Liver (tissue), 9 donors: ENCODE data around the gene CCDC195. TPM values are rescaled to one million over a fixed set of nuclear protein-coding genes. Genes with fewer than 3 reads are reported as not detected.

Experiments
- DNase-seq: peaks from one replicate; pipeline ENCODE4 v3.0.0-alpha.2; 2017; ENCODE audit warnings: low spot score
- H3K27ac ChIP-seq, 2 donors: one replicate each; pipeline ENCODE4 v1.7.0; 2013; ENCODE audit warnings: inconsistent platforms in 2 of 2, low read length in 2 of 2, control low read depth in 1 of 2, low read depth in 1 of 2, mild to moderate bottlenecking in 1 of 2
- H3K27me3 ChIP-seq, 4 donors: one replicate each; pipeline versions ENCODE4 v1.6.1 to v1.7.0; 2013; ENCODE audit warnings: low read length in 3 of 4, inconsistent platforms in 1 of 4, mild to moderate bottlenecking in 1 of 4, moderate library complexity in 1 of 4; ENCODE audit not compliant: control insufficient read depth in 4 of 4, insufficient read depth in 4 of 4
- H3K36me3 ChIP-seq, 4 donors: one replicate each; pipeline versions ENCODE4 v1.6.1 to v1.7.0; 2013; ENCODE audit warnings: low read length in 3 of 4, mild to moderate bottlenecking in 3 of 4, low read depth in 1 of 4, moderate library complexity in 1 of 4; ENCODE audit not compliant: control insufficient read depth in 4 of 4, insufficient read depth in 3 of 4
- H3K4me1 ChIP-seq, 4 donors: one replicate each; pipeline versions ENCODE4 v1.6.1 to v1.7.0; 2013; ENCODE audit warnings: low read length in 3 of 4, mild to moderate bottlenecking in 3 of 4, moderate library complexity in 1 of 4; ENCODE audit not compliant: control insufficient read depth in 4 of 4, insufficient read depth in 4 of 4
- H3K4me3 ChIP-seq, 3 donors: one replicate each; pipeline versions ENCODE4 v1.6.1 to v1.7.0; 2013; ENCODE audit warnings: low read length in 3 of 3, control low read depth in 1 of 3, low read depth in 1 of 3, mild to moderate bottlenecking in 1 of 3
- H3K9ac ChIP-seq, 2 donors: one replicate each; pipeline ENCODE4 v1.7.0; 2013; ENCODE audit warnings: low read length in 2 of 2, mild to moderate bottlenecking in 2 of 2, moderate library complexity in 2 of 2, control low read depth in 1 of 2, low read depth in 1 of 2
- H3K9me3 ChIP-seq, 4 donors: one replicate each; pipeline versions ENCODE4 v1.6.1 to v1.7.0; 2013; ENCODE audit warnings: low read length in 3 of 4; ENCODE audit not compliant: control insufficient read depth in 4 of 4
- ATF3 ChIP-seq: IDR thresholded peaks from 2 replicates; pipeline ENCODE4 v1.6.1; 2016; ENCODE audit warnings: antibody characterized with exemption
- FOXA1 ChIP-seq: IDR thresholded peaks from 2 replicates; pipeline ENCODE4 v1.6.1; 2016; ENCODE audit warnings: antibody characterized with exemption
- FOXA2 ChIP-seq: IDR thresholded peaks from 2 replicates; pipeline ENCODE4 v1.6.1; 2016; ENCODE audit warnings: antibody characterized with exemption
- GABPA ChIP-seq, 2 donors: IDR thresholded peaks in 1 of 2; conservative IDR thresholded peaks in 1 of 2; 2 replicates each; pipeline ENCODE4 v1.6.1; 2016; ENCODE audit warnings: antibody characterized with exemption in 2 of 2, mild to moderate bottlenecking in 1 of 2, moderate library complexity in 1 of 2
- HNF4G ChIP-seq: IDR thresholded peaks from 2 replicates; pipeline ENCODE4 v1.6.1; 2016; ENCODE audit warnings: antibody characterized with exemption
- NR2F2 ChIP-seq: IDR thresholded peaks from 2 replicates; pipeline ENCODE4 v1.6.1; 2016; ENCODE audit warnings: antibody characterized with exemption
- RAD21 ChIP-seq, 2 donors: IDR thresholded peaks; 2 replicates each; pipeline ENCODE4 v1.6.1; 2016; ENCODE audit warnings: antibody characterized with exemption in 2 of 2, mild to moderate bottlenecking in 2 of 2
- REST ChIP-seq: IDR thresholded peaks from 2 replicates; pipeline ENCODE4 v1.6.1; 2016; ENCODE audit warnings: antibody characterized with exemption, mild to moderate bottlenecking
- RXRA ChIP-seq, 2 donors: IDR thresholded peaks; 2 replicates each; pipeline ENCODE4 v1.6.1; 2017 to 2018; ENCODE audit warnings: antibody characterized with exemption in 2 of 2, mild to moderate bottlenecking in 1 of 2
- SP1 ChIP-seq: IDR thresholded peaks from 2 replicates; pipeline ENCODE4 v1.6.1; 2018; ENCODE audit warnings: antibody characterized with exemption, mild to moderate bottlenecking
- TAF1 ChIP-seq: conservative IDR thresholded peaks from 2 replicates; pipeline ENCODE4 v1.6.1; 2016; ENCODE audit warnings: antibody characterized with exemption, mild to moderate bottlenecking
- YY1 ChIP-seq: IDR thresholded peaks from 2 replicates; pipeline ENCODE4 v1.6.1; 2016; ENCODE audit warnings: antibody characterized with exemption, mild to moderate bottlenecking
- WGBS: extraction: QIAGEN DNeasy Blood & Tissue Kit; methylation state at CpG from one replicate; pipeline ENCODE4 v1.1.7; 2013; 5-methylcytosine and 5-hydroxymethylcytosine counted together
- polyA plus RNA-seq, 2 donors: library from polyadenylated mRNA; stranded (reverse) in 1 of 2; unstranded in 1 of 2; fragments of 200-250 nt in 1 of 2; fragments of >200 nt in 1 of 2; fragmentation: Nextera tagmentation in 1 of 2; extraction: Ambion mirVana in 1 of 2; gene quantifications; one replicate each; pipeline versions ENCODE4 v1.2.1 to v1.2.3, GENCODE V29; 2013 to 2015
- total RNA-seq, 2 donors: library from RNA; depleted of rRNA; stranded (reverse); fragments of >200 nt; gene quantifications; one replicate each; pipeline ENCODE4 v1.2.3, GENCODE V29; 2014
- TF ChIP-seq, protein P1 (sequence below): IDR thresholded peaks from 2 replicates; pipeline ENCODE4 v1.6.1; 2016; ENCODE audit warnings: antibody characterized with exemption
- donor health status: healthy.
- donor health status: healthy.
- donor health status: healthy.
- donor health status: healthy.
- donor health status: healthy.

The CCDC195 gene
- total and polyA plus RNA-seq, 4 donors: not detected

DNA sequence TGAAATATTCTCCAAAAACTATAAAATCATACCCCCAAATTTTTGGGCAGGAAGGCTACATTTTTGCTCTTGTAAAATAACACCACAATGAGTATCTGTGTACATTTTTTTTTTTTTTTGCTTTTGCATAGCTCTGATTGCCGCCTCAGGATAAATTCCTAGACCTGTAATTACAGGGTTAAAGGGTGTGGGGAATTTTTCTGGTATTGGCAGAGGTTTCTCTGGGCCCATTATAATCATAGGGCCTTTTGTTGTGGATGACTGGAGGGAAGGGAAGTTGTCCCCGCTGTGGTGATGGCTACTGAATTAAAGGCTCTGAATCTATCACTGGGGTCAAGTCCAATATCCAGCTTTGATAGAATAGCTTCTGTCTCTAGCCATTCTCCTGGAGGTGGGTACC is 26.6 kb downstream of the CCDC195 start (continued):
- no peak for TF ChIP-seq SP1
- TF ChIP-seq FOXA1: no peak
- TF ChIP-seq NR2F2: no peak
- TF ChIP-seq RXRA (IDR thresholded peaks at IDR 0.05): no peak
- no peak for TF ChIP-seq YY1
- TF ChIP-seq HNF4G: no peak
- TF ChIP-seq TAF1: no peak

DNA sequence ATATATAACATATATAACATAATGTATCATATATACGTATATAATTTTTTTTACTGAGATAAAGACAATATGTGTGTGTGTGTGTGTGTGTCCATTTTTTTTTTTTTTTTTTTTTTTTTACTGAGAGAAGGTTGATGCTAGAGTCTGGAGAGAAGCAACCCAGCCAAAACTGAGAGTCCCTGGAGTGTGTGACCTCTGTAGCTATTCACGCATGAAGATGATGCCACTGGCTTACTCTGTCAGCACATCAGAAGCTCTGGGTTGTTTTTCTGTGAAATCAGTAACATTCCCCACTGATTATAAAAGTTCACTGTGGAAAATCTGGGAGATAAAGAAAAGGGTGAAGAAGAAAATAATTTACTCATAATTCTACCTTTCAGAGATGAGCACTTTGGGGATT is 27.2 kb downstream of the CCDC195 start:
- Histone ChIP-seq H3K4me3 (no peak overlapping the region), H3K27me3 (no peaks in the 10 kb centered on the region), H3K9me3 (no peaks in the 10 kb centered on the region), H3K36me3 (no peaks in the 10 kb centered on the region), H3K4me1 (no peaks in the 10 kb centered on the region), H3K27ac (no peak overlapping the region), H3K9ac (no peak overlapping the region)
- DNase-seq: no peak
- WGBS: 89% methylated on average over 2 of the region's 2 CpGs
- TF ChIP-seq REST (no peak), ATF3 (no peak)

DNA sequence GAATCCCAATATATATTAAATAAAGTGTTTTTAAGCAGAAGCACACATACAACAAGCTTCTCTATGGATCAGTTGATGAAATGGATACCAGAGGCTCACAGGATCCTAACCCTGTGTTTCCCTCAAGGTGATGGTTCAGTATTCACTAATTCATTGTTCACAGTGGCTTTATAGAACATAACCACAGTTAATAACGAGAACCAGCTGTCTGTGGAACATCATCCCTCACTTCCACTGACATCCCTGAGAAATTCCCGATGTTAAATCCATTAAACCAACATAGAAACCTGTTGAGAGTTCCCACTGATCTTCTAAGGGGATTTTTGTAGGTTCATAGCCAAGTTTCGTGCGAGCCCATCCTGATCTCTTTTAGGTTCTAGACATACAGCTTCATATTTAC is 29.0 kb downstream of the CCDC195 start:
- no peak overlapping the region for H3K27ac ChIP-seq
- no peaks in the 10 kb centered on the region for H3K9me3 ChIP-seq
- DNase-seq: no peak
- no peaks in the 10 kb centered on the region for H3K36me3 ChIP-seq
- no peak overlapping the region for H3K9ac ChIP-seq
- no peaks in the 10 kb centered on the region for H3K4me1 ChIP-seq
- TF ChIP-seq, protein P1, sequence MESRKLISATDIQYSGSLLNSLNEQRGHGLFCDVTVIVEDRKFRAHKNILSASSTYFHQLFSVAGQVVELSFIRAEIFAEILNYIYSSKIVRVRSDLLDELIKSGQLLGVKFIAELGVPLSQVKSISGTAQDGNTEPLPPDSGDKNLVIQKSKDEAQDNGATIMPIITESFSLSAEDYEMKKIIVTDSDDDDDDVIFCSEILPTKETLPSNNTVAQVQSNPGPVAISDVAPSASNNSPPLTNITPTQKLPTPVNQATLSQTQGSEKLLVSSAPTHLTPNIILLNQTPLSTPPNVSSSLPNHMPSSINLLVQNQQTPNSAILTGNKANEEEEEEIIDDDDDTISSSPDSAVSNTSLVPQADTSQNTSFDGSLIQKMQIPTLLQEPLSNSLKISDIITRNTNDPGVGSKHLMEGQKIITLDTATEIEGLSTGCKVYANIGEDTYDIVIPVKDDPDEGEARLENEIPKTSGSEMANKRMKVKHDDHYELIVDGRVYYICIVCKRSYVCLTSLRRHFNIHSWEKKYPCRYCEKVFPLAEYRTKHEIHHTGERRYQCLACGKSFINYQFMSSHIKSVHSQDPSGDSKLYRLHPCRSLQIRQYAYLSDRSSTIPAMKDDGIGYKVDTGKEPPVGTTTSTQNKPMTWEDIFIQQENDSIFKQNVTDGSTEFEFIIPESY: no peak
- no peak for TF ChIP-seq GABPA (IDR thresholded peaks at IDR 0.05 in 1 of 2, conservative IDR thresholded peaks at IDR 0.05 in 1 of 2)
- no peak for TF ChIP-seq RXRA (IDR thresholded peaks at IDR 0.05)
- TF ChIP-seq FOXA2: no peak
- no peak for TF ChIP-seq RAD21 (IDR thresholded peaks at IDR 0.05)
- 87% methylated on average over 4 of the region's 4 CpGs for WGBS
- no peaks in the 10 kb centered on the region for H3K27me3 ChIP-seq
- H3K4me3 ChIP-seq: no peak overlapping the region
